Measurements from ENCODE around the gene TAF7L.

DNA sequence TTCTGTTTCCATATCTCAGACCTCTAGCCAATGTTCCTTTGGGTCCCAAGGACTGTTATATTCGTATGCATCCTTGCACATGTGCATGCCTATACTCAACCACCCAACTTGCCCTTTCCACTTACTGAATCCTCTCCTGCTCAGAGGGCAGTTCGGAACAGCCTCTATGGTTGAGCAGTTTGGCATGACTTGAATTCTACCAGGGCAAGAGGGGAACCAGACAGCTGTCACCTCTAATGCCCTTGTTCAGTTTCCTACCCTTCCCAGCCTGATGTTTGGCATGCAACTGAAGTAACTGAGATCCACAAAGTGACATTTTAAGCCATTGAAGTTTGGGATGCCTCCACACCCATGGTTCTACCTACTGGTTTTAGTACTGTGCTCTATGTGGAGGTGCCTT lies 54.1 kb downstream of the TAF7L start:
- no peak for TF ChIP-seq POLR2AphosphoS5 (IDR thresholded peaks at IDR 0.05)
- TF ChIP-seq, protein P1, sequence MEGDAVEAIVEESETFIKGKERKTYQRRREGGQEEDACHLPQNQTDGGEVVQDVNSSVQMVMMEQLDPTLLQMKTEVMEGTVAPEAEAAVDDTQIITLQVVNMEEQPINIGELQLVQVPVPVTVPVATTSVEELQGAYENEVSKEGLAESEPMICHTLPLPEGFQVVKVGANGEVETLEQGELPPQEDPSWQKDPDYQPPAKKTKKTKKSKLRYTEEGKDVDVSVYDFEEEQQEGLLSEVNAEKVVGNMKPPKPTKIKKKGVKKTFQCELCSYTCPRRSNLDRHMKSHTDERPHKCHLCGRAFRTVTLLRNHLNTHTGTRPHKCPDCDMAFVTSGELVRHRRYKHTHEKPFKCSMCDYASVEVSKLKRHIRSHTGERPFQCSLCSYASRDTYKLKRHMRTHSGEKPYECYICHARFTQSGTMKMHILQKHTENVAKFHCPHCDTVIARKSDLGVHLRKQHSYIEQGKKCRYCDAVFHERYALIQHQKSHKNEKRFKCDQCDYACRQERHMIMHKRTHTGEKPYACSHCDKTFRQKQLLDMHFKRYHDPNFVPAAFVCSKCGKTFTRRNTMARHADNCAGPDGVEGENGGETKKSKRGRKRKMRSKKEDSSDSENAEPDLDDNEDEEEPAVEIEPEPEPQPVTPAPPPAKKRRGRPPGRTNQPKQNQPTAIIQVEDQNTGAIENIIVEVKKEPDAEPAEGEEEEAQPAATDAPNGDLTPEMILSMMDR (IDR thresholded peaks at IDR 0.05), result no peak
